ENCODE data around the gene ASB6. TPM values are rescaled to one million over a fixed set of nuclear protein-coding genes. Genes with fewer than 3 reads are reported as not detected.

The ASB6 gene
- total RNA-seq, 2 experiments from 2014 or later: 22.5 to 23.4 TPM

DNA sequence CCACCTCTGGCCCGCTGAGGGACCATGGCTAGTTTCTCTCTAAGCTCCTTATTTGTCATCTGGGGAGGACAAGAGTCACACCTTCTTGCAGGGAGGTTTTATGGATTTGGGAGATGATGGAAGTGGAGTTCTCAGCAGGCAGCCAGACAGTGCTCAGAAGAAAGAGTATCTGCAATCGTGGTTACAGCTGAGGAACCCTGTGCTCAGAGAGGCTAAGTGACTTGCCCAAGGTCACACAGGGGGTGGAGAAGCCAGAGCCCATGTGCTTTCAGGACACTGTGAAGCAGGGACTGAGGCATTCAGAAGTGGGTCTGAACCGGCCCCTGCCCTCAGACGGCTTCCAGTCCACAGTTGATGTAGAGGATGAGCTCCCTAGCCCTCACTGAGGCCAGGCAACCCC is 34.3 kb upstream of the ASB6 start:
- no peak for DNase-seq
- Mint-ChIP-seq H3K4me3 (no peak overlapping the region), H3K4me1 (peaks cover 2% of the 10 kb centered on the region), H3K9me3 (no peaks in the 10 kb centered on the region), H3K36me3 (ENCODE audit: low read depth) (no peaks in the 10 kb centered on the region), H3K27ac (no peak overlapping the region), H3K27me3 (peaks cover 13% of the 10 kb centered on the region)
- ChIA-PET CTCF (no interaction called here), POLR2A (no interaction called here)

DNA sequence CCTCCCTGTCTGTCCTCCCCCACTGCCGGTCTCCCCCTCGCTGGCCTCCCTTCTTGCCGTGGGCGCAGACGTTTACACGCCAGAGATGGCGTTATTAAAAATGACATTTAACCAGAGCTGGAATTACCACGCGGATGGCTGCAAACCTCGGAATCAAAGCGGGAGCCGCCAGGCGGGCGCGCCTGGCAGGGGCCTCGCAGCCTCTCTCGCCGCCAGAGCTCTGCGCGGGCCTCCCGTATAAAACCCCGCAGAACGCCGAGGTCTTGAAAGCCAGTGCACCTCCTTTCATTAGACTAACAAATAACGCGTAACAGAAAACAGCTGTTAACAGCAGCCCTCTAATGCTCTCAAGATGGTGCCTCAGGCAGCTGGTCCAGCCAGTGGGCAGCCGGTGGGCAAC is 33.7 kb upstream of the ASB6 start:
- Mint-ChIP-seq H3K36me3 (ENCODE audit: low read depth) (no peaks in the 10 kb centered on the region), H3K27me3 (peaks cover 12% of the 10 kb centered on the region)
- POLR2A ChIA-PET: no interaction called here

GRCh38 chr9:129674229-129674628 is 32.3 kb upstream of the ASB6 start:
- ChIA-PET POLR2A (no interaction called here), CTCF (interaction anchor here (1.3 kb wide), 1 partner anchor 64 kb away, joined by 3 read pairs; no protein-coding TSS in a partner anchor)
- Mint-ChIP-seq H3K36me3 (ENCODE audit: low read depth) (no peaks in the 10 kb centered on the region), H3K27me3 (peaks cover 19% of the 10 kb centered on the region), H3K9me3 (no peaks in the 10 kb centered on the region), H3K27ac (no peak overlapping the region), H3K4me3 (no peak overlapping the region), H3K4me1 (peaks cover 4% of the 10 kb centered on the region)
- DNase-seq: no peak

More for the DNA sequence above, 33.7 kb upstream of the ASB6 start:
- Mint-ChIP-seq H3K9me3 (no peaks in the 10 kb centered on the region), H3K27ac (no peak overlapping the region), H3K4me1 (peaks cover 4% of the 10 kb centered on the region), H3K4me3 (no peak overlapping the region)
- DNase-seq: no peak
- CTCF ChIA-PET: interaction anchor here (1.3 kb wide), 1 partner anchor 62 kb away, joined by 3 read pairs; no protein-coding TSS in a partner anchor

DNA sequence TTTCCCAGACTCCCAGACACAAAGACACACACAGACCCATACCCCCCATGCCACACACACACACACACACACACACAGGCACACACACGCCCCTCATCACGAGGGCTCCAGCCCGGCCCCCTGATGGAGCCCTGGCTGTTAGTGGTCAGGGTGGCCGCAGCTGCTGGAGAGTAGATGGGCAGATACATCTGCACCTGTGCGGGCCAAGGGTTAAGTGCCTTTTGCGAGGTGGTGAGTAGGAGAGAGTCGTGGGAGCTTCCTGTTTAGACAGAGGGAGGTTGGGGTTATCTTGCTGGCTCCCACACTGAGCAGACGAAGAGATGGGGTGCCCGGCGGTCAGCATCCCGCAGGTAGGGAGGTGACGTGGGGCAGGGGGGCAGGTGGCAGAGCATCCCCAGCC is 31.7 kb upstream of the ASB6 start:
- no peak overlapping the region for H3K27ac Mint-ChIP-seq
- peaks cover 18% of the 10 kb centered on the region for H3K27me3 Mint-ChIP-seq
- H3K4me3 Mint-ChIP-seq: no peak overlapping the region
- DNase-seq: no peak
- peaks cover 4% of the 10 kb centered on the region for H3K4me1 Mint-ChIP-seq
- ChIA-PET POLR2A (no interaction called here), CTCF (no interaction called here)
- H3K9me3 Mint-ChIP-seq: no peaks in the 10 kb centered on the region
- no peaks in the 10 kb centered on the region for H3K36me3 Mint-ChIP-seq (ENCODE audit: low read depth)

DNA sequence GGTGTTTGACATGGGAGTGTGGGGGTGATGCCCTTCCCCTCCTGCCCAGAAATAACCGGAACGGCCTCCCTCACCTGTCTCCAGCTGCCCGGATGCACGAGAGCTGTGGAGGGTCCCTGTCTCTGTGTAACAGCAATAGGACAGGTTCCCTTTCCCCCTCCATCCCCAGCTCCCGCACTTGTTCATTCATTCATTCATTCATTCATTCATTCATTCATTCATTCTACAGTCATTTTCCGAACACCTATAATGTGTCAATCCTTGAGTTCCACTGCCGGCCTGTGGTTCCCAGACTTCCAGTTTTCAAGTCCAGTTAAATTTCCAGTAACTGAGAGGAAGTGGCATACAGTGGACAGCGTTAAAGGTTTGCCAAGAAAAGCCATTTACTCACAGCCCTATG is 30.8 kb upstream of the ASB6 start:
- no peak for DNase-seq
- ChIA-PET CTCF (no interaction called here), POLR2A (no interaction called here)
- Mint-ChIP-seq H3K4me3 (no peak overlapping the region), H3K27ac (no peak overlapping the region), H3K4me1 (peaks cover 4% of the 10 kb centered on the region), H3K27me3 (peaks cover 14% of the 10 kb centered on the region), H3K9me3 (no peaks in the 10 kb centered on the region), H3K36me3 (ENCODE audit: low read depth) (no peaks in the 10 kb centered on the region)

- peak; percentile 21 for DNase-seq
- Mint-ChIP-seq H3K4me1 (peaks cover 4% of the 10 kb centered on the region), H3K27me3 (peaks cover 21% of the 10 kb centered on the region), H3K36me3 (ENCODE audit: low read depth) (no peaks in the 10 kb centered on the region), H3K4me3 (no peak overlapping the region), H3K27ac (no peak overlapping the region), H3K9me3 (no peaks in the 10 kb centered on the region)
- CTCF ChIA-PET: no interaction called here
- POLR2A ChIA-PET: no interaction called here
These were observed 29.6 kb upstream of the ASB6 start for GRCh38 chr9:129671519-129671918.

DNA sequence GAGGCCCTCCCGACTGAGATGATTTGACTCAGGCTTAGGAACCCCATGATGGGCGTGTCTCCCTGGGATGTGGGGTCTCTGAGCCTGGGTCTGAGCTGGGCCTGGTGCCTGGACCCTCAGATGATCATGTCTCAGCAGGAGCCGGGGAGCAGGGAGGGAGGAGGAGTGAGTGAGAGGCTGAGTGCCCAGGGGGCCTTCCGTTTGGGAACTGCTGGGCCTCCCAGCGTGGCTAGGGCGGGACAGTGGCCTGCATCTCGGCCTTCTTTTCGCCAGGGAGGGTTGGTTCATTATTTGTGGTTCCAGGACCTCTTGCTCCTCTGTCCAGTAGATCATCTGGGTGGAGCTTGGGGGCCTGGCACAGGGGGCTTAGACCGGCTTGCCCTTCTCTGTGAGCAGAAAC is 29.1 kb upstream of the ASB6 start:
- POLR2A ChIA-PET: no interaction called here
- no peaks in the 10 kb centered on the region for H3K36me3 Mint-ChIP-seq (ENCODE audit: low read depth)
- H3K27me3 Mint-ChIP-seq: peaks cover 19% of the 10 kb centered on the region
- no peaks in the 10 kb centered on the region for H3K9me3 Mint-ChIP-seq
- DNase-seq: no peak
- H3K4me3 Mint-ChIP-seq: no peak overlapping the region
- H3K4me1 Mint-ChIP-seq: peaks cover 5% of the 10 kb centered on the region
- CTCF ChIA-PET: no interaction called here
- H3K27ac Mint-ChIP-seq: no peak overlapping the region

DNA sequence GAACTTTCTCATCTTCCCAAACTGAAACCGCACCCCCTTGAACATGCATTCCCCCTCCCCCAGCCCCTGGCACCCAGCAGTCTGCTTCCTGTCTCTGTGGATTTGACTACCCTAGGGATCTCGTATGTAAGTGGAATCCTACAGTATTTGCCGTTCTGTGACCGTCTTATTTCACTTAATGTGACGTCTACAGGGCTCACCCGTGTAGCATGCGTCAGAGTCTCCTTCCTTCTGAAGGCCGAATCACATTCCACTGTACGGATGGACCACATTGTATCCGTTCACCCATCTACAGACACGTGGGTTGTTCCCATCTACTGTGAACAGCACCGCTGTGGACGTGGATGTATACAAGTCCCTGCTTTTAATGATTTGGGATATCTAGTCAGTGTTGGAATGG is 28.0 kb upstream of the ASB6 start:
- H3K4me1 Mint-ChIP-seq: peaks cover 5% of the 10 kb centered on the region
- ChIA-PET CTCF (no interaction called here), POLR2A (no interaction called here)
- no peak for DNase-seq
- H3K27ac Mint-ChIP-seq: no peak overlapping the region
- no peaks in the 10 kb centered on the region for H3K9me3 Mint-ChIP-seq
- H3K36me3 Mint-ChIP-seq (ENCODE audit: low read depth): no peaks in the 10 kb centered on the region
- no peak overlapping the region for H3K4me3 Mint-ChIP-seq
- H3K27me3 Mint-ChIP-seq: peaks cover 21% of the 10 kb centered on the region

GRCh38 chr9:129669141-129669718 is 27.3 kb upstream of the ASB6 start:
- CTCF ChIA-PET: no interaction called here
- no peak for DNase-seq
- H3K4me3 Mint-ChIP-seq: no peak overlapping the region
- peaks cover 25% of the 10 kb centered on the region for H3K27me3 Mint-ChIP-seq
- POLR2A ChIA-PET: no interaction called here
- H3K27ac Mint-ChIP-seq: no peak overlapping the region
- H3K36me3 Mint-ChIP-seq (ENCODE audit: low read depth): no peaks in the 10 kb centered on the region
- peaks cover 9% of the 10 kb centered on the region for H3K4me1 Mint-ChIP-seq
- no peaks in the 10 kb centered on the region for H3K9me3 Mint-ChIP-seq

- ChIA-PET CTCF (no interaction called here), POLR2A (no interaction called here)
- H3K9me3 Mint-ChIP-seq: no peaks in the 10 kb centered on the region
- peaks cover 9% of the 10 kb centered on the region for H3K4me1 Mint-ChIP-seq
- no peak overlapping the region for H3K27ac Mint-ChIP-seq
- H3K36me3 Mint-ChIP-seq (ENCODE audit: low read depth): no peaks in the 10 kb centered on the region
- no peak overlapping the region for H3K4me3 Mint-ChIP-seq
- H3K27me3 Mint-ChIP-seq: peaks cover 23% of the 10 kb centered on the region
- DNase-seq: no peak
These were observed 25.9 kb upstream of the ASB6 start for GRCh38 chr9:129667850-129668249.

DNA sequence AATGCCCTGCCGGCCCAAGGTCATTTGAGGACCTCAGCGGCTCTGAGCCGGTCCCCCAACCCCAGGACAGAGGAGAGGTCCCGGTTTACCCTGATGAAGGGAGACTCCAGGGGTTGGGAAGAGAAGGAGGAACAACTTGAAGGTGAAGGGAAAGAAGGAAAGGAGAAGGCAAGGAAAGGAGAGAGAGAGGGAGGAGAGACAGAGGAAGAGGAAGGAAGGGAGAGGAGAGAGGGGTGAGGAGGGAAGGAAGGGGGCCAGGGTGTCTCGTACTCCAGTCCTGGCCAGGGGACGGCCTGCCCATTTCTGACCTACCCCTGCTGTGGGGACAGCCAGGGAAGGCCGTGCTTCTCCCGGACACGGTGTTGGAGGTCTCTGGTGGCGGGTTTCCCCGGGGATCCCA is 25.4 kb upstream of the ASB6 start:
- ChIA-PET POLR2A (no interaction called here), CTCF (no interaction called here)
- H3K36me3 Mint-ChIP-seq (ENCODE audit: low read depth): no peaks in the 10 kb centered on the region
- no peaks in the 10 kb centered on the region for H3K9me3 Mint-ChIP-seq
- peaks cover 28% of the 10 kb centered on the region for H3K27me3 Mint-ChIP-seq
- no peak overlapping the region for H3K27ac Mint-ChIP-seq
- DNase-seq: no peak
- H3K4me1 Mint-ChIP-seq: peaks cover 9% of the 10 kb centered on the region
- no peak overlapping the region for H3K4me3 Mint-ChIP-seq

GRCh38 chr9:129666575-129666974 is 24.6 kb upstream of the ASB6 start:
- ChIA-PET CTCF (no interaction called here), POLR2A (no interaction called here)
- Mint-ChIP-seq H3K27ac (no peak overlapping the region), H3K4me1 (peaks cover 7% of the 10 kb centered on the region), H3K9me3 (no peaks in the 10 kb centered on the region), H3K36me3 (ENCODE audit: low read depth) (no peaks in the 10 kb centered on the region), H3K27me3 (peaks cover 29% of the 10 kb centered on the region), H3K4me3 (no peak overlapping the region)
- no peak for DNase-seq

DNA sequence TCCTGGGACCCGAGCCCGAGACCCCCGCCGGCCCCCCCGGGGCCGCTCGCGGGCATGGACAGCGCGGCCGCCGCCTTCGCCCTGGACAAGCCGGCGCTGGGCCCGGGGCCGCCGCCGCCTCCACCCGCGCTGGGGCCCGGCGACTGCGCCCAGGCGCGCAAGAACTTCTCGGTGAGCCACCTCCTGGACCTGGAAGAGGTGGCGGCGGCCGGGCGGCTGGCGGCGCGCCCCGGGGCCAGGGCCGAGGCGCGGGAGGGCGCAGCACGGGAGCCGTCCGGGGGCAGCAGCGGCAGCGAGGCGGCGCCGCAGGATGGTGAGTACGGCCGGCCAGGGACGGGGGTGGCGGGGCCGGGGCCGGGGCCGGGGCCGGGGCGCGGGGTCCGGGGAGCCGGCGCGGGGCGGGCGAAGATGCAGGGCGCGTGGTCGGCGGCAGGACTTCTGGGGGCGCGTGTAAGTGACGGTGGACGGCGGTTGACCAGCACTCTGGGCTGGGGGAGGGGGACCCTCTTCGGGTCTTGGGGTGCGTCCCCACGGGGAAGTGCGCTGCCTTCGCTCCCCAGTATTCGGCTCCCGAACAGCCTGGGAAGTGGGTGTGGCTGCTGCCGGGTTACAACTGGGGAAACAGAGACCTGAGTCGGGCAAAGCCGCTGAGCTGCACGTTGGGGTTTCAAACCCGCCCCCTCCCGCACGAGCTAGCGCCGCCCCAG is 24.0 kb upstream of the ASB6 start:
- Mint-ChIP-seq H3K4me1 (peaks cover 6% of the 10 kb centered on the region), H3K9me3 (no peaks in the 10 kb centered on the region), H3K36me3 (ENCODE audit: low read depth) (no peaks in the 10 kb centered on the region), H3K4me3 (no peak overlapping the region), H3K27me3 (peaks cover 33% of the 10 kb centered on the region), H3K27ac (no peak overlapping the region)
- DNase-seq: no peak
- ChIA-PET CTCF (no interaction called here), POLR2A (no interaction called here)

DNA sequence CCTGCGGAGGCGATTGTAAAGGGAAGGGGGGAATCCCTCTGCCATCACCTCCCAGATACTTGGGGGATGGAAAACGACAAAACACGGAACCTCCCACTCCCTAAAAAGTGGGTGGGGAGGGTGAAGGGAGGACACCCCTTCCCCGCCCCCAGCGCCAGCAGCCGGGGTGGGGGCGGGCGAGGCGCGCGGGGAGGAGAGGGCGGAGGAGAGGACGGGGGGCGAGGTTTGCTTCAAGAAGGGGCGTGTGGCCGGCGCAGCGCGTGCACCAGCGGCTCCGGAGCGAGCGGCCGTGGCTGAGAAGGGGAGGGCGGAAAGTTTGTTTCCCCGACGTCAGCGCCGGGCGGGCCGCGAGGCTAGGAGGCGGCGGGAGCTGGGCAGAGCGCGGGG is 23.4 kb upstream of the ASB6 start, which contains the start of gene PRRX2:
PRRX2 (plus strand) TSS at position 259 of the 387 bp plus-strand sequence. CDS start 221 bp downstream, outside the sequence.
- CTCF ChIA-PET: no interaction called here
- DNase-seq: peak; percentile 33
- H3K27me3 Mint-ChIP-seq: peaks cover 37% of the 10 kb centered on the region
- no peaks in the 10 kb centered on the region for H3K9me3 Mint-ChIP-seq
- POLR2A ChIA-PET: no interaction called here
- H3K4me1 Mint-ChIP-seq: peaks cover 5% of the 10 kb centered on the region
- H3K36me3 Mint-ChIP-seq (ENCODE audit: low read depth): no peaks in the 10 kb centered on the region
- peak within 1 kb of the TSS; percentile 44 for H3K4me3 Mint-ChIP-seq
- H3K27ac Mint-ChIP-seq: no peak within 1 kb of the TSS
